OCI-LY7 (cell line): ENCODE results near the gene CRADD. TPM values are rescaled to one million over a fixed set of nuclear protein-coding genes. Genes with fewer than 3 reads are reported as not detected.

Experiments used
- BruUV-seq: library from RNA; stranded (reverse); fragments of 400-500 nt; replicated peaks from 2 replicates; lab custom pipeline; 2021; lab: Mats Ljungman, UMichigan
- CTCF ChIA-PET: fragments of 300-600 bp; sonication (Branson Sonifier 250); formaldehyde crosslinking; loops from one replicate; lab custom pipeline; 2022; ENCODE audit warnings: antibody characterized with exemption; ENCODE audit not compliant: unreplicated experiment; lab: Charles Lee
- POLR2A ChIA-PET: fragments of 300-600 bp; sonication (Branson Sonifier 250); formaldehyde crosslinking; loops from one replicate; lab custom pipeline; 2022; ENCODE audit warnings: antibody characterized with exemption; lab: Charles Lee
- DNase-seq: peaks from one replicate; pipeline ENCODE4 v3.0.0-alpha.2; 2015; ENCODE audit warnings: low spot score
- H2AFZ ChIP-seq: fragments of 200-600 bp; sonication (generic), shearing (Covaris generic); 2 replicates; pipeline ENCODE4 v1.6.1; 2014; ENCODE audit warnings: mild to moderate bottlenecking, antibody characterized with exemption, low read length, moderate library complexity
- H3K27ac ChIP-seq: fragments of 200-600 bp; sonication (generic); 2 replicates; pipeline ENCODE4 v1.5.1; 2014; ENCODE audit warnings: mixed run types, low read depth, mild to moderate bottlenecking, moderate library complexity, low read length, inconsistent platforms; ENCODE audit not compliant: poor library complexity, severe bottlenecking
- H3K36me3 ChIP-seq: fragments of 200-600 bp; sonication (generic); 2 replicates; pipeline ENCODE4 v1.6.1; 2014; ENCODE audit warnings: mild to moderate bottlenecking, antibody characterized with exemption, low read length, moderate library complexity, mixed read lengths; ENCODE audit not compliant: insufficient read depth
- H3K4me1 ChIP-seq: fragments of 200-600 bp; sonication (generic); 2 replicates; pipeline ENCODE4 v1.5.1; 2014; ENCODE audit warnings: mild to moderate bottlenecking, low read length; ENCODE audit not compliant: insufficient read depth, poor library complexity, severe bottlenecking
- H3K4me2 ChIP-seq: fragments of 200-600 bp; sonication (generic); 2 replicates; pipeline ENCODE4 v1.6.1; 2014; ENCODE audit warnings: mild to moderate bottlenecking, low read length
- H3K4me3 ChIP-seq: fragments of 200-600 bp; sonication (generic); 2 replicates; pipeline ENCODE4 v1.5.1; 2014; ENCODE audit warnings: mild to moderate bottlenecking, low read depth, low read length; ENCODE audit not compliant: poor library complexity, severe bottlenecking
- H3K79me2 ChIP-seq: fragments of 200-600 bp; sonication (generic); 2 replicates; pipeline ENCODE4 v1.6.1; 2016; ENCODE audit warnings: low read depth, mild to moderate bottlenecking, low read length, moderate library complexity, mixed read lengths; ENCODE audit not compliant: insufficient read depth
- H3K9me2 ChIP-seq: fragments of 200-600 bp; sonication (generic); 2 replicates; pipeline ENCODE4 v1.6.1; 2016; ENCODE audit warnings: mild to moderate bottlenecking, low read length, mixed read lengths; ENCODE audit not compliant: insufficient read depth
- H3K9me3 ChIP-seq: fragments of 200-600 bp; sonication (generic); 2 replicates; pipeline ENCODE4 v1.6.1; 2014; ENCODE audit warnings: mild to moderate bottlenecking, mixed run types, low read length, mixed read lengths
- H4K20me1 ChIP-seq: fragments of 200-600 bp; sonication (generic); 2 replicates; pipeline ENCODE4 v1.6.1; 2014; ENCODE audit warnings: mild to moderate bottlenecking, antibody characterized with exemption, low read length, moderate library complexity, mixed read lengths; ENCODE audit not compliant: insufficient read depth
- CTCF ChIP-seq: fragments of 200-600 bp; sonication (generic); conservative IDR thresholded peaks from 2 replicates; pipeline ENCODE4 v1.5.1; 2014; ENCODE audit warnings: mild to moderate bottlenecking, antibody characterized with exemption, low read length, moderate library complexity, mixed read lengths
- EZH2phosphoT487 ChIP-seq: fragments of 200-600 bp; sonication (generic); IDR thresholded peaks from 2 replicates; pipeline ENCODE4 v1.6.1; 2018; ENCODE audit warnings: low read depth, borderline replicate concordance, mild to moderate bottlenecking, mixed run types, antibody characterized with exemption, low read length, moderate library complexity, mixed read lengths
- intact Hi-C: fragments of 100-400 bp; cut with micrococcal nuclease; formaldehyde crosslinking; loops from one replicate; pipeline ENCODE4 v1.10.0; 2022; ENCODE audit not compliant: unreplicated experiment
- total RNA-seq, 2 experiments: library from RNA; depleted of rRNA in 1 of 2; stranded (reverse); fragments of >200 nt in 1 of 2; shearing (Covaris generic) in 1 of 2; gene quantifications; 2 replicates each; pipeline ENCODE4 v1.2.3, GENCODE V29; 2014 to 2022

Gene CRADD
- total RNA-seq, 2 experiments from 2014 or later: 10.5 to 16.8 TPM

- Histone ChIP-seq H3K4me2 (no peak overlapping the region), H3K4me1 (no peaks in the 10 kb centered on the region), H3K36me3 (no peaks in the 10 kb centered on the region), H3K79me2 (no peaks in the 10 kb centered on the region), H3K9me2 (no peaks in the 10 kb centered on the region; the same call in 1 of the 2 replicates), H3K27ac (no peak overlapping the region), H3K4me3 (no peak overlapping the region), H2AFZ (no peak overlapping the region), H4K20me1 (no peaks in the 10 kb centered on the region), H3K9me3 (no peaks in the 10 kb centered on the region)
- intact Hi-C loops: no loop called here
- CTCF ChIA-PET: no interaction called here
- POLR2A ChIA-PET: no interaction called here
- no TSS peak for BruUV-seq
- DNase-seq: no peak
- TF ChIP-seq EZH2phosphoT487 (no peak), CTCF (no peak)
Measured at GRCh38 chr12:93813972-93814821, 137.0 kb downstream of the CRADD start.

- H3K4me3 ChIP-seq: no peak overlapping the region
- no peak overlapping the region for H3K27ac ChIP-seq
- no peaks in the 10 kb centered on the region; the same call in 1 of the 2 replicates for H3K9me2 ChIP-seq
- H2AFZ ChIP-seq: no peak overlapping the region
- no peak for TF ChIP-seq EZH2phosphoT487
- TF ChIP-seq CTCF: no peak
- DNase-seq: no peak
- H3K79me2 ChIP-seq: no peaks in the 10 kb centered on the region
- no peak overlapping the region for H3K4me2 ChIP-seq
- BruUV-seq: no TSS peak
- CTCF ChIA-PET: no interaction called here
- intact Hi-C loops: no loop called here
- H4K20me1 ChIP-seq: no peaks in the 10 kb centered on the region
- no peaks in the 10 kb centered on the region for H3K4me1 ChIP-seq
- POLR2A ChIA-PET: interaction anchor here (0.6 kb wide), 1 partner anchor 1646 kb away, joined by 3 read pairs; no protein-coding TSS in a partner anchor
- H3K36me3 ChIP-seq: no peaks in the 10 kb centered on the region
- H3K9me3 ChIP-seq: no peaks in the 10 kb centered on the region
Measured at GRCh38 chr12:93818488-93819049, 141.4 kb downstream of the CRADD start.
